OCI-LY1 (cell line): Measurements from ENCODE around the gene SPAM1.

Experiments
- H2AFZ ChIP-seq: fragments of 200-600 bp; sonication (generic), shearing (Covaris generic); 2 replicates; pipeline ENCODE4 v1.6.0; 2014; ENCODE audit warnings: antibody characterized with exemption, mild to moderate bottlenecking, low read length
- H3F3A ChIP-seq: fragments of 200-600 bp; sonication (generic), shearing (Covaris generic); 2 replicates; pipeline ENCODE4 v1.6.0; 2014; ENCODE audit warnings: mild to moderate bottlenecking, antibody characterized with exemption, low read length, moderate library complexity; ENCODE audit not compliant: insufficient read depth
- H3K27ac ChIP-seq: fragments of 200-600 bp; sonication (generic); 2 replicates; pipeline ENCODE4 v1.5.1; 2014; ENCODE audit warnings: low read length, mixed run types, mild to moderate bottlenecking, low read depth; ENCODE audit not compliant: poor library complexity, severe bottlenecking
- H3K27me3 ChIP-seq: fragments of 200-600 bp; sonication (generic); 2 replicates; pipeline ENCODE4 v1.6.0; 2014; ENCODE audit warnings: antibody characterized with exemption, mild to moderate bottlenecking, low read length, moderate library complexity; ENCODE audit not compliant: insufficient read depth
- H3K36me3 ChIP-seq: fragments of 200-600 bp; sonication (generic); 2 replicates; pipeline ENCODE4 v1.6.1; 2014; ENCODE audit warnings: mild to moderate bottlenecking, antibody characterized with exemption, low read length, moderate library complexity, mixed read lengths; ENCODE audit not compliant: insufficient read depth
- H3K4me1 ChIP-seq: fragments of 200-600 bp; sonication (generic); 2 replicates; pipeline ENCODE4 v1.5.1; 2014; ENCODE audit warnings: mild to moderate bottlenecking, low read length, moderate library complexity; ENCODE audit not compliant: insufficient read depth, severe bottlenecking
- H3K4me2 ChIP-seq: fragments of 200-600 bp; sonication (generic), shearing (Covaris generic); 2 replicates; pipeline ENCODE4 v1.6.1; 2014; ENCODE audit warnings: low read length
- H3K4me3 ChIP-seq: fragments of 200-600 bp; sonication (generic); 2 replicates; pipeline ENCODE4 v1.5.1; 2014; ENCODE audit warnings: low read length, low read depth, mild to moderate bottlenecking, mixed read lengths; ENCODE audit not compliant: poor library complexity, severe bottlenecking
- H3K79me2 ChIP-seq: fragments of 200-600 bp; shearing (Covaris generic); 2 replicates; pipeline ENCODE4 v1.6.1; 2016; ENCODE audit warnings: mixed run types, low read length, mixed read lengths; ENCODE audit not compliant: insufficient read depth
- H3K9ac ChIP-seq: fragments of 200-600 bp; sonication (generic), shearing (Covaris generic); 2 replicates; pipeline ENCODE4 v1.6.1; 2014; ENCODE audit warnings: mild to moderate bottlenecking, low read length, mixed read lengths
- H3K9me2 ChIP-seq: fragments of 200-600 bp; sonication (generic), shearing (Covaris generic); 2 replicates; pipeline ENCODE4 v1.6.1; 2014; ENCODE audit warnings: low read depth, mild to moderate bottlenecking, low read length, mixed read lengths
- H3K9me3 ChIP-seq: fragments of 200-600 bp; shearing (Covaris generic); 2 replicates; pipeline ENCODE4 v1.6.1; 2014; ENCODE audit warnings: low read length, mixed read lengths
- H4K20me1 ChIP-seq: fragments of 200-600 bp; sonication (generic), shearing (Covaris generic); 2 replicates; pipeline ENCODE4 v1.6.0; 2016; ENCODE audit warnings: mild to moderate bottlenecking, low read length; ENCODE audit not compliant: insufficient read depth
- CTCF ChIP-seq: fragments of 200-600 bp; sonication (generic), shearing (Covaris generic); IDR thresholded peaks from 2 replicates; pipeline ENCODE4 v1.5.1; 2017; ENCODE audit warnings: mild to moderate bottlenecking, antibody characterized with exemption, low read length, moderate library complexity, mixed read lengths
- EZH2 ChIP-seq: fragments of 200-600 bp; sonication (generic), shearing (Covaris generic); IDR thresholded peaks from 2 replicates; pipeline ENCODE4 v1.8.0; 2017; ENCODE audit warnings: borderline replicate concordance, mixed run types, mild to moderate bottlenecking, antibody characterized with exemption, low read length, moderate library complexity, mixed read lengths

Gene SPAM1

GRCh38 chr7:123924941-123925340, at the start of gene SPAM1:
Gene SPAM1, plus strand, starts transcription at chr7:123925241. Its CDS starts 28,330 bp downstream, at chr7:123953571.
- no peaks in the 10 kb centered on the region for H3K9me3 ChIP-seq
- H3K4me1 ChIP-seq: no peaks in the 10 kb centered on the region
- TF ChIP-seq CTCF (no peak), EZH2 (no peak)
- no peaks in the 10 kb centered on the region for H3K79me2 ChIP-seq
- no peak within 1 kb of the TSS for H3K27ac ChIP-seq
- no peak within 1 kb of the TSS for H2AFZ ChIP-seq
- H4K20me1 ChIP-seq: no peaks in the 10 kb centered on the region
- no peaks in the 10 kb centered on the region for H3K36me3 ChIP-seq
- H3K9ac ChIP-seq: no peak within 1 kb of the TSS
- H3K4me3 ChIP-seq: no peak within 1 kb of the TSS
- no peaks in the 10 kb centered on the region for H3F3A ChIP-seq
- no peak within 1 kb of the TSS for H3K4me2 ChIP-seq
- no peaks in the 10 kb centered on the region for H3K27me3 ChIP-seq
- no peaks in the 10 kb centered on the region for H3K9me2 ChIP-seq

- no peak overlapping the region for H2AFZ ChIP-seq
- no peak overlapping the region for H3K9ac ChIP-seq
- H3K36me3 ChIP-seq: no peaks in the 10 kb centered on the region
- no peak overlapping the region for H3K4me2 ChIP-seq
- no peaks in the 10 kb centered on the region for H3K4me1 ChIP-seq
- H4K20me1 ChIP-seq: no peaks in the 10 kb centered on the region
- TF ChIP-seq CTCF (no peak), EZH2 (no peak)
- H3K79me2 ChIP-seq: no peaks in the 10 kb centered on the region
- no peaks in the 10 kb centered on the region for H3F3A ChIP-seq
- no peak overlapping the region for H3K4me3 ChIP-seq
- H3K9me2 ChIP-seq: no peaks in the 10 kb centered on the region
- H3K27ac ChIP-seq: no peak overlapping the region
- no peaks in the 10 kb centered on the region for H3K27me3 ChIP-seq
- no peaks in the 10 kb centered on the region for H3K9me3 ChIP-seq
These were observed 48.3 kb upstream of the SPAM1 start for GRCh38 chr7:123876557-123877256.

GRCh38 chr7:123879628-123880027, 45.4 kb upstream of the SPAM1 start:
- no peaks in the 10 kb centered on the region for H4K20me1 ChIP-seq
- TF ChIP-seq CTCF (no peak), EZH2 (no peak)

More at GRCh38 chr7:123879628-123880027, 45.4 kb upstream of the SPAM1 start:
- Histone ChIP-seq H3K4me2 (no peak overlapping the region), H3K79me2 (no peaks in the 10 kb centered on the region), H3K9ac (no peak overlapping the region), H3F3A (no peaks in the 10 kb centered on the region), H3K4me1 (no peaks in the 10 kb centered on the region), H3K4me3 (no peak overlapping the region), H3K27ac (no peak overlapping the region), H3K27me3 (no peaks in the 10 kb centered on the region), H3K9me3 (no peaks in the 10 kb centered on the region), H3K9me2 (no peaks in the 10 kb centered on the region), H2AFZ (no peak overlapping the region), H3K36me3 (no peaks in the 10 kb centered on the region)
